Pancreas (tissue), 10 donors: ENCODE measurements around the gene UBE3D. TPM values are rescaled to one million over a fixed set of nuclear protein-coding genes. Genes with fewer than 3 reads are reported as not detected.

ENCODE experiments used
- ATAC-seq, 4 donors: fragments of 200-7000 bp; cut with Tn5 transposase; one replicate each; pipeline versions ENCODE4 v1.8.0 to v1.9.1; 2020; ENCODE audit warnings: mild to moderate bottlenecking in 4 of 4, moderate library complexity in 4 of 4
- DNase-seq, 6 donors: peaks; one replicate each; pipeline ENCODE4 v3.0.0-alpha.2; 2020
- FAIRE-seq: peaks from 2 replicates; lab custom pipeline; 2012; peaks lifted over from hg19 to GRCh38; lab: Jason Lieb, UNC
- H3K27ac ChIP-seq, 4 donors: fragments of 200-600 bp; sonication (generic); 1 replicate in 3 of 4; 2 replicates in 1 of 4; pipeline versions ENCODE4 v1.5.0 to v1.8.0; 2020
- H3K27me3 ChIP-seq, 4 donors: fragments of 200-600 bp; one replicate each; pipeline ENCODE4 v1.8.0; 2021
- H3K36me3 ChIP-seq, 3 donors: fragments of 200-600 bp; sonication (generic) in 1 of 3; one replicate each; pipeline versions ENCODE4 v1.5.0 to v1.8.0; 2020 to 2021
- H3K4me1 ChIP-seq, 3 donors: fragments of 200-600 bp; one replicate each; pipeline ENCODE4 v1.8.0; 2021
- H3K4me3 ChIP-seq, 4 donors: fragments of 200-600 bp; sonication (generic) in 2 of 4; one replicate each; pipeline versions ENCODE4 v1.5.0 to v1.8.0; 2020 to 2021
- H3K9me3 ChIP-seq, 4 donors: fragments of 200-600 bp; one replicate each; pipeline ENCODE4 v1.8.0; 2021
- WGBS, 2 donors: extraction: QIAGEN DNeasy Blood & Tissue Kit; methylation state at CpG; one replicate each; pipeline ENCODE4 v1.1.7; 2013; 5-methylcytosine and 5-hydroxymethylcytosine counted together
- intact Hi-C, 3 donors: fragments of 100-400 bp; cut with DNase I; formaldehyde crosslinking; loops; one replicate each; pipeline versions ENCODE4 v1.11.1 to v1.14.2; 2022
- polyA plus RNA-seq, 2 donors: library from polyadenylated mRNA; stranded (reverse); fragments of 200-250 nt; gene quantifications; one replicate each; pipeline ENCODE4 v1.2.3, GENCODE V29; 2013
- total RNA-seq, 6 donors: library from RNA; stranded (reverse); fragmentation: NEBNext Ultra II Directional in 4 of 6; extraction: Animal tissue kit (Norgen Biotek cat#: 25700) in 4 of 6; gene quantifications; one replicate each; pipeline versions ENCODE4 v1.2.1 to v1.2.4, GENCODE V29; 2021 to 2023
- TF ChIP-seq, protein P1 (sequence below), 4 donors: fragments of 200-600 bp; sonication (generic) in 3 of 4; IDR thresholded peaks; one replicate each; pipeline versions ENCODE4 v1.5.0 to v1.8.0; 2021; ENCODE audit warnings: antibody characterized with exemption in 4 of 4
- donor health status: healthy with polysubstance abuse.
- donor health status: DM: no; HTN: no; CAD: no; lungs with moderate emphysema.
- donor health status: DM: no; HTN: no; CAD: no.
- donor health status: control.
- donor health status: control.
- donor health status: Bipolar disorder and iron deficiency.
- donor health status: DM: yes; HTN: yes; CAD: no.
- donor health status: DM: no; HTN: no; CAD: no.
- donor health status: DM: no; HTN: no; CAD: no.
- donor health status: DM: yes; HTN: yes; CAD: no.

UBE3D gene
- total and polyA plus RNA-seq, 8 donors, result 3.2 to 6.9 (median 4.1) TPM

GRCh38 chr6:83006270-83006905 is 59.3 kb downstream of the UBE3D start:
- Histone ChIP-seq H3K9me3 (no peaks in the 10 kb centered on the region), H3K27ac (no peak overlapping the region), H3K36me3 (no peaks in the 10 kb centered on the region), H3K4me1 (peaks cover 0 to 6% (median 0%) of the 10 kb centered on the region in 3 donors), H3K27me3 (no peaks in the 10 kb centered on the region), H3K4me3 (no peak overlapping the region)
- 87 to 92% methylated on average over 2 of the region's 2 CpGs for WGBS, 2 donors
- TF ChIP-seq, protein P1, sequence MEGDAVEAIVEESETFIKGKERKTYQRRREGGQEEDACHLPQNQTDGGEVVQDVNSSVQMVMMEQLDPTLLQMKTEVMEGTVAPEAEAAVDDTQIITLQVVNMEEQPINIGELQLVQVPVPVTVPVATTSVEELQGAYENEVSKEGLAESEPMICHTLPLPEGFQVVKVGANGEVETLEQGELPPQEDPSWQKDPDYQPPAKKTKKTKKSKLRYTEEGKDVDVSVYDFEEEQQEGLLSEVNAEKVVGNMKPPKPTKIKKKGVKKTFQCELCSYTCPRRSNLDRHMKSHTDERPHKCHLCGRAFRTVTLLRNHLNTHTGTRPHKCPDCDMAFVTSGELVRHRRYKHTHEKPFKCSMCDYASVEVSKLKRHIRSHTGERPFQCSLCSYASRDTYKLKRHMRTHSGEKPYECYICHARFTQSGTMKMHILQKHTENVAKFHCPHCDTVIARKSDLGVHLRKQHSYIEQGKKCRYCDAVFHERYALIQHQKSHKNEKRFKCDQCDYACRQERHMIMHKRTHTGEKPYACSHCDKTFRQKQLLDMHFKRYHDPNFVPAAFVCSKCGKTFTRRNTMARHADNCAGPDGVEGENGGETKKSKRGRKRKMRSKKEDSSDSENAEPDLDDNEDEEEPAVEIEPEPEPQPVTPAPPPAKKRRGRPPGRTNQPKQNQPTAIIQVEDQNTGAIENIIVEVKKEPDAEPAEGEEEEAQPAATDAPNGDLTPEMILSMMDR (IDR thresholded peaks at IDR 0.05), result no peak
- intact Hi-C loops, result no loop called here
- ATAC-seq (no peak), FAIRE-seq (no peak), DNase-seq (no peak)

GRCh38 chr6:82996156-82996555 is 69.5 kb downstream of the UBE3D start:
- no peak for DNase-seq
- no peaks in the 10 kb centered on the region for H3K9me3 ChIP-seq
- no peaks in the 10 kb centered on the region for H3K36me3 ChIP-seq
- H3K4me1 ChIP-seq, result no peaks in the 10 kb centered on the region
- H3K27ac ChIP-seq, result no peak overlapping the region
- no peak overlapping the region for H3K4me3 ChIP-seq
- intact Hi-C loops, result no loop called here
- H3K27me3 ChIP-seq, result no peaks in the 10 kb centered on the region
- ATAC-seq, result no peak
- no peak for FAIRE-seq
- TF ChIP-seq, protein P1 (IDR thresholded peaks at IDR 0.05), result no peak

GRCh38 chr6:82995066-82995465 is 70.6 kb downstream of the UBE3D start:
- TF ChIP-seq, protein P1 (IDR thresholded peaks at IDR 0.05), result no peak
- Histone ChIP-seq H3K4me3 (no peak overlapping the region), H3K27me3 (no peaks in the 10 kb centered on the region), H3K36me3 (no peaks in the 10 kb centered on the region), H3K27ac (no peak overlapping the region), H3K9me3 (no peaks in the 10 kb centered on the region), H3K4me1 (no peaks in the 10 kb centered on the region)
- WGBS, 2 donors, result 67 to 80% methylated on average over 3 of the region's 3 CpGs
- FAIRE-seq, result no peak
- DNase-seq, result no peak
- intact Hi-C loops, result no loop called here
- ATAC-seq, result no peak

DNA sequence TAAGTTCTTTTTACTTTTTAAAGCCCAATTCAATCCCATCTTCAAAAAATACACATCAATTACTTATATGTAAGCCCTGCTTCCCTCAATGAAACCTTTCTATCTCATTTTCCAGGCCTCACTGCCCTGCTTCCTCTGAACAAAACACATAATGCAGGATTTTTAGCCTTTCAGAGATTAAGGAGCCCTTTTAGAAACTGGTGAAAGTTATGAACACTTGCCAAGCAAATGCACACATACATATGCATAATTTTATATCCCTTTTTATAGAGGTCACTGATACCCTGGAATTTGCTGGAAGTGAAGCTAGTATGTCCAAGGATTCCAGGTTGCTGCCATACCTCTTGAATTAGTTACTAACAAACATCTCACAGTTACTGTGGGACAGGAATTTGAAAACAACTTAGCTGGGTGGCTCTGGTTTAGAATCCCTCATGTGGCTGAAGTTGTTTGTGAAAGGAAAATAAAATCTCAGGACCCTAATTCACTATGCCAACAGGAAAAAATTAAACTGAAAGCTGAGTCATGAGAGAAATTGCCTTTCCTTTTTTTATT is 75.8 kb downstream of the UBE3D start:
- no peak overlapping the region for H3K27ac ChIP-seq
- FAIRE-seq, result no peak

DNA sequence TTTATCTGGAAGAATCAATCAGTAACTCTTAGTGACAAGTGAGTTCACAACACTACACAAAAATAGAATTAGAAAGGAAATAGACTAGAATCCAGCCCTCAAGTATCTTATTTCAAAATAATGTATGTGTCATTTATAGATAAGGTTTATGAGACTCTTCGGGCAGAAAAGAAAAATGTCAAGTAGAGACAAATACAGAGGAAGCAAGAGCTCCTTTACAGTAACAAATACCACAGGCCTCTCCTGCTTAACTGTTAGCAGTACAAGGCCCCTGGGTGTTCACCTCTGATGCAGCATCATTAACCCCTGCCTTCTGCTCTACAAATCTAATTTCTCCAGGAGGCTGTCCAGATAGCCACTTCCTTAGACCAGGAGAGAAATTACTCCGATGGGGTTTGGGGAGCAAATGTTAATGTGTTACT is 76.7 kb downstream of the UBE3D start:
- ATAC-seq (no peak), FAIRE-seq (no peak), DNase-seq (no peak)
- Histone ChIP-seq H3K4me1 (no peaks in the 10 kb centered on the region), H3K27me3 (no peaks in the 10 kb centered on the region), H3K4me3 (no peak overlapping the region), H3K9me3 (no peaks in the 10 kb centered on the region), H3K36me3 (no peaks in the 10 kb centered on the region), H3K27ac (no peak overlapping the region)
- intact Hi-C loops, result no loop called here
- 42 to 56% methylated on average over 2 of the region's 2 CpGs for WGBS, 2 donors
- TF ChIP-seq, protein P1 (IDR thresholded peaks at IDR 0.05), result no peak

More for the DNA sequence above, 75.8 kb downstream of the UBE3D start:
- Histone ChIP-seq H3K9me3 (no peaks in the 10 kb centered on the region), H3K4me1 (no peaks in the 10 kb centered on the region), H3K36me3 (no peaks in the 10 kb centered on the region), H3K4me3 (no peak overlapping the region), H3K27me3 (no peaks in the 10 kb centered on the region)
- intact Hi-C loops, result no loop called here
- TF ChIP-seq, protein P1 (IDR thresholded peaks at IDR 0.05), result no peak
- DNase-seq (no peak), ATAC-seq (no peak)
